Dermis blood vessel endothelial cell (primary cell): ENCODE measurements around the gene NACA2. TPM values are rescaled to one million over a fixed set of nuclear protein-coding genes. Genes with fewer than 3 reads are reported as not detected.

Source experiments
- DNase-seq: peaks from one replicate; pipeline ENCODE4 v3.0.0; 2010
- total RNA-seq: library from RNA; depleted of rRNA; stranded (reverse); fragments of >200 nt; gene quantifications from 2 replicates; pipeline ENCODE4 v1.2.3, GENCODE V29; 2014

The NACA2 gene
- total RNA-seq, 1 donor from 2014 or later: not detected

DNA sequence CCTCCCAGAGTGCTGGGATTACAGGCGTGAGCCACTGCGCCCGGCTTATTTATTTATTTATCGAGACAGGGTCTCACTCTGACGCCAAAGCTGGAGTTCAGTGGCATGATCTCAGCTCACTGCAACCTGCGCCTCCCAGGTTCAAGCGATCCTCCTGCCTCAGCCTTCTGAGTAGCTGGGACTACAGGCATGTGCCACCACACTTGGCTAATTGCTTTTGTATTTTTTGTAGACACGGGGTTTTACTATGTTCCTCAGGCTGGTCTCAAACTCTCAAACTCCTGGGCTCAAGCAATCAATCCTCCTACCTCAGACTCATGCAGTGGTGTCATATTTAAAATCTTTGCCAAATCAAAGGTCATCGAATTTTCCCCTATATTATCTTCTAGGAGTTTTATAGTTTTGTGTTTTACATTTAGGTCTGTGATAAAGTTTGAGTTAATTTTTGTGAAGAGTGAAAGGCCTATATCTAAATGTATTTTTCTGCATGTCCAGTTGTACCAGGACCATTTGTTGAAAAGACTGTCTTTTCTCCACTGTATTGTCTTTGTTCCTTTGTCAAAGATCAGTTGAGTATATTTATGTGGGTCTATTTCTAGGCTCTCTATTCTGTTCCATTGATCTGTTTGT is 47.1 kb downstream of the NACA2 start:
- DNase-seq: no peak

DNA sequence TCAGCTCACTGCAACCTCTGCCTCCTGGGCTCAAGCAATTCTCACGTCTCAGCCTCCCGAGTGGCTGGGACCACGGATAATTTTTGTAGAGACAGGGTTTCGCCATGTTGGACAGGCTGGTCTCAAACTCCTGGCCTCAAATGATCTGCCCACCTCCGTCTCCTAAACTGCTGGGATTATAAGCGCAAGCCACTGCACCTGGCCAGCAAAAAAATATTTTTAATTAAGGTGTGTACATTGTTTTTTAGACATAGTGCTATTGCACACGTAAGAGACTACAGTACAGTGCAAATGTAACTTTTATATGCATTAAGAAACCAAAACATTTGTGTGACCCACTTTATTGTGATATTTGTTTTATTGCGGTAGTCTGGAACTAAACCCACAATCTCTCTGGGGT is 49.0 kb downstream of the NACA2 start:
- DNase-seq: no peak

DNA sequence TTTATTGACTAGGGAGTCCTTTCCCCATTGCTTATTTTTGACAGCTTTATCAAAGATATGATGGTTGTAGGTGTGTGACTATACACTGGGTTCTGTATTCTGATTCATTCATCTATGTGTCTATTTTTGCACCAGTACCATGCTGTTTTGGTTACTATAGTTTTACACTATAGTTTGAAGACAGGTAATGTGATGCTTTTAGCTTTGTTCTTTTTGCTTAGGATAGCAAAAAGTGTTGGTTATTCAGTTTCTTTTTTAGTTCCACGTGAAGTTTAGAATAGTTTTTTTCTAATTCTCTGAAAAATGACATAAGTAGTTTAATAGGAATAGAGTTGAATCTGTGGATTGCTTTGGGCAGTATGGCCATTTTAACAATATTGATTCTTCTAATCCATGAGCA is 50.1 kb downstream of the NACA2 start:
- DNase-seq: no peak

Other genes starting within 250 kb of the NACA2 start
- 0.09 and 0.34 TPM in 2 replicates for gene TBX2, start 191.4 kb downstream of the NACA2 start, total RNA-seq
- gene TBX4, start 138.8 kb downstream of the NACA2 start, total RNA-seq: not detected in 2 replicates